ENCODE data around the gene RPTOR.
"Not testable (repeated sequence)": the region's sequence is repeated elsewhere in the genome, so short reads cannot be mapped to it uniquely, and the experiment has no call there.

RPTOR gene

GRCh38 chr17:80696456-80696855, 151.8 kb downstream of the RPTOR start:
- DNase-seq: no peak

GRCh38 chr17:80696964-80697363, 152.3 kb downstream of the RPTOR start:
- DNase-seq: no peak

- no peak for DNase-seq
These were observed 153.7 kb downstream of the RPTOR start for GRCh38 chr17:80698297-80698696.

- DNase-seq: not testable (repeated sequence)
These were observed 154.6 kb downstream of the RPTOR start for GRCh38 chr17:80699205-80699604.

GRCh38 chr17:80701730-80702129, 157.1 kb downstream of the RPTOR start:
- DNase-seq: no peak

- no peak for DNase-seq
These were observed 157.9 kb downstream of the RPTOR start for GRCh38 chr17:80702315-80703141.

- DNase-seq: peak; percentile 22 to 56
These were observed 158.5 kb downstream of the RPTOR start for GRCh38 chr17:80703142-80703478.

GRCh38 chr17:80704381-80704819, 159.8 kb downstream of the RPTOR start:
- DNase-seq: no peak

- DNase-seq: no peak
These were observed 160.3 kb downstream of the RPTOR start for GRCh38 chr17:80704894-80705293.

- DNase-seq: no peak
These were observed 161.3 kb downstream of the RPTOR start for GRCh38 chr17:80705988-80706387.

- no peak for DNase-seq
These were observed 161.8 kb downstream of the RPTOR start for GRCh38 chr17:80706463-80706867.

GRCh38 chr17:80708480-80708879, 163.8 kb downstream of the RPTOR start:
- peak in 1 of 2 donors; percentile 13 for DNase-seq

- DNase-seq: no peak
These were observed 164.6 kb downstream of the RPTOR start for GRCh38 chr17:80709090-80709695.

- no peak for DNase-seq
These were observed 166.2 kb downstream of the RPTOR start for GRCh38 chr17:80710714-80711302.

GRCh38 chr17:80712089-80712488, 167.5 kb downstream of the RPTOR start:
- DNase-seq: no peak

GRCh38 chr17:80712606-80713005, 168.0 kb downstream of the RPTOR start:
- no peak for DNase-seq

- DNase-seq: no peak
These were observed 172.5 kb downstream of the RPTOR start for GRCh38 chr17:80716986-80717719.

GRCh38 chr17:80717720-80718083, 173.1 kb downstream of the RPTOR start:
- DNase-seq: no peak

- no peak for DNase-seq
These were observed 173.8 kb downstream of the RPTOR start for GRCh38 chr17:80718428-80718827.

GRCh38 chr17:80719449-80719848, 174.8 kb downstream of the RPTOR start:
- no peak for DNase-seq

GRCh38 chr17:80720610-80721577, 176.3 kb downstream of the RPTOR start:
- DNase-seq: peak; percentile 36 to 68

GRCh38 chr17:80722661-80723060, 178.0 kb downstream of the RPTOR start:
- no peak for DNase-seq

Data from CD4-positive, alpha-beta T cell treated with Interleukin-4 for 1 hour (primary cell).